ENCODE data around the gene NKIRAS1.
"Not testable (repeated sequence)": the region's sequence is repeated elsewhere in the genome, so short reads cannot be mapped to it uniquely, and the experiment has no call there.

Gene NKIRAS1

GRCh38 chr3:23894254-23895061, 22.3 kb downstream of the NKIRAS1 start:
- peaks cover 20% of the 10 kb centered on the region for H3K36me3 ChIP-seq (ENCODE audit: insufficient read depth, low read length)

GRCh38 chr3:23889950-23890349, 26.8 kb downstream of the NKIRAS1 start:
- Histone ChIP-seq H3K27me3 (ENCODE audit: control insufficient read depth in 1 of 2, insufficient read depth in 2 of 2, low read length in 2 of 2) (no peaks in the 10 kb centered on the region), H3K9ac (ENCODE audit: low read length) (no peak overlapping the region)

More at GRCh38 chr3:23894254-23895061, 22.3 kb downstream of the NKIRAS1 start:
- Histone ChIP-seq H3K4me3 (ENCODE audit: low read depth in 1 of 2, low read length in 2 of 2) (no peak overlapping the region), H3K4me1 (ENCODE audit: insufficient read depth, low read length) (no peaks in the 10 kb centered on the region), H3K27ac (ENCODE audit: low read depth, low read length) (no peak overlapping the region), H3K9ac (ENCODE audit: low read length) (no peak overlapping the region), H3K27me3 (ENCODE audit: control insufficient read depth in 1 of 2, insufficient read depth in 2 of 2, low read length in 2 of 2) (no peaks in the 10 kb centered on the region), H3K9me3 (ENCODE audit: low read length) (no peaks in the 10 kb centered on the region)

GRCh38 chr3:23889386-23889785, 27.4 kb downstream of the NKIRAS1 start:
- Histone ChIP-seq H3K9ac (ENCODE audit: low read length) (no peak overlapping the region), H3K27ac (ENCODE audit: low read depth, low read length) (no peak overlapping the region), H3K36me3 (ENCODE audit: insufficient read depth, low read length) (peaks cover 16% of the 10 kb centered on the region)

More at GRCh38 chr3:23889950-23890349, 26.8 kb downstream of the NKIRAS1 start:
- Histone ChIP-seq H3K9me3 (ENCODE audit: low read length) (no peaks in the 10 kb centered on the region), H3K4me3 (ENCODE audit: low read depth in 1 of 2, low read length in 2 of 2) (no peak overlapping the region), H3K27ac (ENCODE audit: low read depth, low read length) (no peak overlapping the region), H3K4me1 (ENCODE audit: insufficient read depth, low read length) (no peaks in the 10 kb centered on the region), H3K36me3 (ENCODE audit: insufficient read depth, low read length) (peaks cover 20% of the 10 kb centered on the region)

GRCh38 chr3:23888617-23889228, 28.1 kb downstream of the NKIRAS1 start:
- H3K4me3 ChIP-seq (ENCODE audit: low read depth in 1 of 2, low read length in 2 of 2) = no peak overlapping the region
- H3K27ac ChIP-seq (ENCODE audit: low read depth, low read length) = no peak overlapping the region
- peaks cover 11% of the 10 kb centered on the region for H3K36me3 ChIP-seq (ENCODE audit: insufficient read depth, low read length)
- no peaks in the 10 kb centered on the region for H3K9me3 ChIP-seq (ENCODE audit: low read length)
- no peak overlapping the region for H3K9ac ChIP-seq (ENCODE audit: low read length)
- no peaks in the 10 kb centered on the region for H3K4me1 ChIP-seq (ENCODE audit: insufficient read depth, low read length)
- no peaks in the 10 kb centered on the region for H3K27me3 ChIP-seq (ENCODE audit: control insufficient read depth in 1 of 2, insufficient read depth in 2 of 2, low read length in 2 of 2)

More at GRCh38 chr3:23889386-23889785, 27.4 kb downstream of the NKIRAS1 start:
- no peak overlapping the region for H3K4me3 ChIP-seq (ENCODE audit: low read depth in 1 of 2, low read length in 2 of 2)
- no peaks in the 10 kb centered on the region for H3K27me3 ChIP-seq (ENCODE audit: control insufficient read depth in 1 of 2, insufficient read depth in 2 of 2, low read length in 2 of 2)
- H3K4me1 ChIP-seq (ENCODE audit: insufficient read depth, low read length) = no peaks in the 10 kb centered on the region
- H3K9me3 ChIP-seq (ENCODE audit: low read length) = no peaks in the 10 kb centered on the region

GRCh38 chr3:23886311-23886710, 30.5 kb downstream of the NKIRAS1 start:
- Histone ChIP-seq H3K4me1 (ENCODE audit: insufficient read depth, low read length) (no peaks in the 10 kb centered on the region), H3K4me3 (ENCODE audit: low read depth in 1 of 2, low read length in 2 of 2) (no peak overlapping the region), H3K36me3 (ENCODE audit: insufficient read depth, low read length) (peaks cover 5% of the 10 kb centered on the region), H3K27ac (ENCODE audit: low read depth, low read length) (no peak overlapping the region), H3K27me3 (ENCODE audit: control insufficient read depth in 1 of 2, insufficient read depth in 2 of 2, low read length in 2 of 2) (no peaks in the 10 kb centered on the region), H3K9me3 (ENCODE audit: low read length) (no peaks in the 10 kb centered on the region), H3K9ac (ENCODE audit: low read length) (no peak overlapping the region)

- H3K36me3 ChIP-seq (ENCODE audit: insufficient read depth, low read length) = peaks cover 3% of the 10 kb centered on the region
- no peak overlapping the region for H3K27ac ChIP-seq (ENCODE audit: low read depth, low read length)
- no peak overlapping the region for H3K4me3 ChIP-seq (ENCODE audit: low read depth in 1 of 2, low read length in 2 of 2)
- no peak overlapping the region for H3K9ac ChIP-seq (ENCODE audit: low read length)
- H3K27me3 ChIP-seq (ENCODE audit: control insufficient read depth in 1 of 2, insufficient read depth in 2 of 2, low read length in 2 of 2) = no peaks in the 10 kb centered on the region
- peaks cover 8% of the 10 kb centered on the region for H3K4me1 ChIP-seq (ENCODE audit: insufficient read depth, low read length)
- no peaks in the 10 kb centered on the region for H3K9me3 ChIP-seq (ENCODE audit: low read length)
Measured at GRCh38 chr3:23885210-23885609, 31.6 kb downstream of the NKIRAS1 start.

- H3K4me1 ChIP-seq (ENCODE audit: insufficient read depth, low read length) = peaks cover 8% of the 10 kb centered on the region
- H3K27ac ChIP-seq (ENCODE audit: low read depth, low read length) = no peak overlapping the region
- no peaks in the 10 kb centered on the region for H3K9me3 ChIP-seq (ENCODE audit: low read length)
- H3K4me3 ChIP-seq (ENCODE audit: low read depth in 1 of 2, low read length in 2 of 2) = no peak overlapping the region
- H3K9ac ChIP-seq (ENCODE audit: low read length) = no peak overlapping the region
- H3K27me3 ChIP-seq (ENCODE audit: control insufficient read depth in 1 of 2, insufficient read depth in 2 of 2, low read length in 2 of 2) = no peaks in the 10 kb centered on the region
- no peaks in the 10 kb centered on the region for H3K36me3 ChIP-seq (ENCODE audit: insufficient read depth, low read length)
Measured at GRCh38 chr3:23884481-23884880, 32.3 kb downstream of the NKIRAS1 start.

GRCh38 chr3:23882487-23882918, 34.3 kb downstream of the NKIRAS1 start:
- Histone ChIP-seq H3K27ac (ENCODE audit: low read depth, low read length) (no peak overlapping the region), H3K4me1 (ENCODE audit: insufficient read depth, low read length) (peaks cover 10% of the 10 kb centered on the region), H3K27me3 (ENCODE audit: control insufficient read depth in 1 of 2, insufficient read depth in 2 of 2, low read length in 2 of 2) (no peaks in the 10 kb centered on the region), H3K9me3 (ENCODE audit: low read length) (no peaks in the 10 kb centered on the region), H3K4me3 (ENCODE audit: low read depth in 1 of 2, low read length in 2 of 2) (no peak overlapping the region), H3K9ac (ENCODE audit: low read length) (no peak overlapping the region), H3K36me3 (ENCODE audit: insufficient read depth, low read length) (no peaks in the 10 kb centered on the region)

- H3K9me3 ChIP-seq (ENCODE audit: low read length); H3K4me3 ChIP-seq (ENCODE audit: low read depth in 1 of 2, low read length in 2 of 2); H3K9ac ChIP-seq (ENCODE audit: low read length); H3K27ac ChIP-seq (ENCODE audit: low read depth, low read length); H3K36me3 ChIP-seq (ENCODE audit: insufficient read depth, low read length); H3K27me3 ChIP-seq (ENCODE audit: control insufficient read depth in 1 of 2, insufficient read depth in 2 of 2, low read length in 2 of 2): not testable (repeated sequence)
- peaks cover 16% of the 10 kb centered on the region for H3K4me1 ChIP-seq (ENCODE audit: insufficient read depth, low read length)
Measured at GRCh38 chr3:23881993-23882392, 34.8 kb downstream of the NKIRAS1 start.

GRCh38 chr3:23880703-23881339, 36.0 kb downstream of the NKIRAS1 start:
- Histone ChIP-seq H3K9ac (ENCODE audit: low read length) (no peak overlapping the region), H3K4me1 (ENCODE audit: insufficient read depth, low read length) (peaks cover 19% of the 10 kb centered on the region), H3K36me3 (ENCODE audit: insufficient read depth, low read length) (no peaks in the 10 kb centered on the region), H3K4me3 (ENCODE audit: low read depth in 1 of 2, low read length in 2 of 2) (no peak overlapping the region), H3K27me3 (ENCODE audit: control insufficient read depth in 1 of 2, insufficient read depth in 2 of 2, low read length in 2 of 2) (no peaks in the 10 kb centered on the region), H3K27ac (ENCODE audit: low read depth, low read length) (no peak overlapping the region), H3K9me3 (ENCODE audit: low read length) (no peaks in the 10 kb centered on the region)

- Histone ChIP-seq H3K36me3 (ENCODE audit: insufficient read depth, low read length) (no peaks in the 10 kb centered on the region), H3K9me3 (ENCODE audit: low read length) (no peaks in the 10 kb centered on the region), H3K27me3 (ENCODE audit: control insufficient read depth in 1 of 2, insufficient read depth in 2 of 2, low read length in 2 of 2) (no peaks in the 10 kb centered on the region), H3K4me1 (ENCODE audit: insufficient read depth, low read length) (peaks cover 26% of the 10 kb centered on the region), H3K4me3 (ENCODE audit: low read depth in 1 of 2, low read length in 2 of 2) (no peak overlapping the region), H3K9ac (ENCODE audit: low read length) (no peak overlapping the region), H3K27ac (ENCODE audit: low read depth, low read length) (no peak overlapping the region)
Measured at GRCh38 chr3:23879485-23879884, 37.3 kb downstream of the NKIRAS1 start.

All from muscle layer of colon (tissue), 2 donors.